Sigmoid colon (tissue), 4 donors: ENCODE measurements around the gene WBP2.

Experiments used
- CTCF ChIP-seq, 4 experiments: fragments of 450-650 bp in 3 of 4; fragments of 200-600 bp in 1 of 4; IDR thresholded peaks; one replicate each; pipeline ENCODE4 v1.5.1; 2016 to 2019; ENCODE audit warnings: antibody characterized with exemption in 4 of 4, mild to moderate bottlenecking in 3 of 4, moderate library complexity in 2 of 4
- POLR2A ChIP-seq, 2 donors: fragments of 450-650 bp; IDR thresholded peaks; one replicate each; pipeline ENCODE4 v1.6.1; 2016; ENCODE audit warnings: antibody characterized with exemption in 2 of 2, mild to moderate bottlenecking in 2 of 2, moderate library complexity in 2 of 2
- POLR2AphosphoS5 ChIP-seq, 4 donors: sonication (generic); formaldehyde crosslinking; IDR thresholded peaks; one replicate each; pipeline ENCODE4 v1.6.1; 2017; ENCODE audit warnings: antibody characterized with exemption in 4 of 4

DNA sequence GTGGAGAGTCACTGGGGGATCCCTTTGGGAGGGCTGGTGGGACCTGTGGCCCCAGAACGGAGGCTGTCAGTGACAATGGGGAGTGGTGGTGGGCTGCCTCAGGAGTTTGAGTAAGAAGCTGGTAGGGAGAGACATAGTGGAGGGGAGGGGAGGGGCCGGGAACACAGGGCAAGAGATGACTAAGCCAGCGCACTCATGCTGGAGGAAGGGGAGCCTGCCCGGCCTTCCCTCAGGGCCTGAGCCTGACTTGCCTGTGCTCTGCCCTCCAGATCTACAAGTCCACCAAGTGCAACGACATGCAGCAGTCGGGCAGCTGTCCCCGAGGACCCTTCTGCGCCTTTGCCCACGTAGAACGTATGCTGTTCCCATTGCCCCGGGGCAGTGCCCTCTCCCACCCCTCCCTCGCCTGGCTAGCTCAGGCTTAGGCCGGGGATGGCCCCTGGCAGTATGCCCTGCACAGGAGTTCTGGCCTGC is 40.2 kb downstream of the WBP2 start:
- TF ChIP-seq POLR2A (IDR thresholded peaks at IDR 0.05) (no peak), CTCF (IDR thresholded peaks at IDR 0.05) (no peak), POLR2AphosphoS5 (IDR thresholded peaks at IDR 0.05) (no peak)
